HL-60 (cell line): ENCODE measurements around the gene ACTN4.
"Not testable (repeated sequence)": the region's sequence is repeated elsewhere in the genome, so short reads cannot be mapped to it uniquely, and the experiment has no call there.

ENCODE experiments used
- DNase-seq, 2 experiments: peaks; one replicate each; pipeline ENCODE4 v3.0.0-alpha.2; 2010 to 2020; ENCODE audit warnings: low read depth in 1 of 2, low spot score in 1 of 2
- H3K27ac ChIP-seq: fragments of 250-450 bp; sonication (Bioruptor Pico); replicated peaks from 2 replicates; pipeline ENCODE4 v1.5.1; 2020; ENCODE audit warnings: mild to moderate bottlenecking, moderate library complexity
- H3K27me3 ChIP-seq: fragments of 250-450 bp; sonication (Bioruptor Pico); 2 replicates; pipeline ENCODE4 v1.5.1; 2021; ENCODE audit warnings: mild to moderate bottlenecking, moderate library complexity; ENCODE audit not compliant: insufficient read depth, poor library complexity, severe bottlenecking
- H3K4me3 ChIP-seq: replicated peaks from 2 replicates; pipeline ENCODE4 v1.5.1; 2011; ENCODE audit warnings: mild to moderate bottlenecking, control low read depth, low read length; ENCODE audit not compliant: insufficient read depth
- GABPA ChIP-seq: IDR thresholded peaks from 2 replicates; pipeline ENCODE4 v1.6.1; 2012; ENCODE audit warnings: low read depth
- POLR2AphosphoS5 ChIP-seq: IDR thresholded peaks from 2 replicates; pipeline ENCODE4 v1.6.1; 2012; ENCODE audit warnings: low read depth
- REST ChIP-seq: IDR thresholded peaks from 2 replicates; pipeline ENCODE4 v1.6.1; 2012; ENCODE audit warnings: low read depth; ENCODE audit not compliant: insufficient replicate concordance
- SPI1 ChIP-seq: IDR thresholded peaks from 2 replicates; pipeline ENCODE4 v1.6.1; 2012; ENCODE audit warnings: low read depth, mild to moderate bottlenecking, borderline replicate concordance
- TF ChIP-seq, protein P1 (sequence below): IDR thresholded peaks from one replicate; pipeline ENCODE4 v1.5.1; 2011; ENCODE audit warnings: low read length, control low read depth, inconsistent platforms; ENCODE audit not compliant: insufficient read depth

ACTN4 gene

DNA sequence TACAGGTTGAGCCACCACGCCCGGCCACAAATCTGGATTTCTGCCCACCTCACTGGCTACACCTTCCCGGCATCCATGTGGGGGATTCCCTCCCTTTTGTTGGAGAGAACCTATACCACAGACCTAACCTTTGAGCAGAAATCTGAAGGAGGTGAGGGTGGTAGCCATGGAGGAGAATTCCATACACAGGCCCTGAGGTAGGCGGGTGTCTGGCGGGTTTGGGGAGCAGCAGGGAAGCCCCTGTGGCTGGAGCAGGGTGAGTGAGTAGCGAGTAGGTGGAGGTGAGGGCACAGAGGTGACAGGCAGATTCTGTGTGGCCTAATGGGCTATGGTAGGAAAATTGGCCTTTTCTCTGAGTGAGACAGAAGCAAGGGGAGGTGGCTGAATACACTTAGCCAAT is 17.9 kb upstream of the ACTN4 start:
- TF ChIP-seq REST = no peak
- TF ChIP-seq SPI1 = no peak
- no peak for TF ChIP-seq GABPA
- TF ChIP-seq POLR2AphosphoS5 = no peak
- TF ChIP-seq, protein P1, sequence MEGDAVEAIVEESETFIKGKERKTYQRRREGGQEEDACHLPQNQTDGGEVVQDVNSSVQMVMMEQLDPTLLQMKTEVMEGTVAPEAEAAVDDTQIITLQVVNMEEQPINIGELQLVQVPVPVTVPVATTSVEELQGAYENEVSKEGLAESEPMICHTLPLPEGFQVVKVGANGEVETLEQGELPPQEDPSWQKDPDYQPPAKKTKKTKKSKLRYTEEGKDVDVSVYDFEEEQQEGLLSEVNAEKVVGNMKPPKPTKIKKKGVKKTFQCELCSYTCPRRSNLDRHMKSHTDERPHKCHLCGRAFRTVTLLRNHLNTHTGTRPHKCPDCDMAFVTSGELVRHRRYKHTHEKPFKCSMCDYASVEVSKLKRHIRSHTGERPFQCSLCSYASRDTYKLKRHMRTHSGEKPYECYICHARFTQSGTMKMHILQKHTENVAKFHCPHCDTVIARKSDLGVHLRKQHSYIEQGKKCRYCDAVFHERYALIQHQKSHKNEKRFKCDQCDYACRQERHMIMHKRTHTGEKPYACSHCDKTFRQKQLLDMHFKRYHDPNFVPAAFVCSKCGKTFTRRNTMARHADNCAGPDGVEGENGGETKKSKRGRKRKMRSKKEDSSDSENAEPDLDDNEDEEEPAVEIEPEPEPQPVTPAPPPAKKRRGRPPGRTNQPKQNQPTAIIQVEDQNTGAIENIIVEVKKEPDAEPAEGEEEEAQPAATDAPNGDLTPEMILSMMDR = no peak
- DNase-seq = no peak
- H3K27ac ChIP-seq = no peak overlapping the region
- no peak overlapping the region for H3K4me3 ChIP-seq
- H3K27me3 ChIP-seq = no peaks in the 10 kb centered on the region

- DNase-seq, H3K27me3 ChIP-seq, H3K27ac ChIP-seq, H3K4me3 ChIP-seq: not testable (repeated sequence)
Observed at GRCh38 chr19:38631301-38631700, 16.1 kb upstream of the ACTN4 start.

DNA sequence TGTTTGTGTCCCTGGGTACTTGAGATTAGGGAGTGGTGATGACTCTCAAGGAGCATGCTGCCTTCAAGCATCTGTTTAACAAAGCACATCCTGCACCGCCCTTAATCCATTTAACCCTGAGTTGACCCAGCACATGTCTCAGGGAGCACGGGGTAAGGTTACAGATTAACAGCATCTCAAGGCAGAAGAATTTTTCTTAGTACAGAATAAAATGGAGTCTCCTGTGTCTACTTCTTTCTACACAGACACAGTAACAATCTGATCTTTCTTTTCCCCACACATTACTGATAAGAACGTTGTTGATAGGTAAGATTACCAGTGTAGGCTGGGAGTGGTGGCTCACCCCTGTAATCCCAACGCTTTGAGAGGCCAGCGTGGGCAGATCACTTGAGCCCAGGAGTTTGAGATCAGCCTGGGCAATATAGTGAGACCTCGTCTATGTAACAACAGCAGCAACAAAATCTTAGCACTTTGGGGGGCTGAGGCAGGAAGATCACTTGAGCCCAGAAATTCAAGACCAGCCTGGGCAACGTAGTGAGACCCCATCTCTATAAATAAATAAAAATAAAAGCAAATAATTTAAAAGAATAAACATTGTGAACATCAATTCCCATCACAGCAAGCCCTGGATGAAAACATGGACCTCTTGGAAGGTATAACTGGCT is 15.5 kb upstream of the ACTN4 start:
- not testable (repeated sequence) for H3K4me3 ChIP-seq, DNase-seq, H3K27ac ChIP-seq, H3K27me3 ChIP-seq

GRCh38 chr19:38632476-38633213 is 14.8 kb upstream of the ACTN4 start:
- no peak overlapping the region for H3K4me3 ChIP-seq
- no peak for DNase-seq
- H3K27me3 ChIP-seq = no peaks in the 10 kb centered on the region
- no peak overlapping the region for H3K27ac ChIP-seq
- TF ChIP-seq REST = no peak
- TF ChIP-seq GABPA = no peak
- TF ChIP-seq SPI1 = no peak
- TF ChIP-seq, protein P1 = no peak
- no peak for TF ChIP-seq POLR2AphosphoS5
